GM12875 (cell line): ENCODE measurements around the gene ZNF23.

ENCODE experiments used
- H3K4me3 ChIP-seq: one replicate; pipeline ENCODE4 v1.5.1; 2011; ENCODE audit warnings: low read depth, low read length, control low read depth
- TF ChIP-seq, protein P1 (sequence below): IDR thresholded peaks from 2 replicates; pipeline ENCODE4 v1.5.1; 2011; ENCODE audit warnings: low read depth, mild to moderate bottlenecking, control low read depth, inconsistent platforms, low read length, moderate library complexity, borderline replicate concordance; ENCODE audit not compliant: insufficient read depth

ZNF23 gene

DNA sequence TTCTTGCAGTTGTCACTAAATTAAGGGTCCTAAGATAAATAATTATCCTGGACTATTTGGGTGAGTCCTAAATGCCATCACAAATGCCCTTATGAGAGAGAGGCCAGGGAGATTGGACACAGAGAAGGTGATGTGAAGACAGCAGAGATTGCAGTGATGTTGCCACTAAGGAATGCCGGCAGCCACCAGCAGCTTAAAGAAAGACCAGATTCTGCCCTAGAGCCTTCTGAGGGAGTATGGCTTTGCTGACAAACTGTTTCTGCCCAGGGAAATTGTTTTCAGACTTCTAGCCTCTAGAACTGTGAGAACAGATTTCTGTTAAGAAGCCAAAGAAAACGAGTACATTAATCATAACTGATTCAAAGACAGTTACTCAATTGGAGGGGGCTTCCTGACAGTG is 10.0 kb upstream of the ZNF23 start:
- H3K4me3 ChIP-seq, result no peak overlapping the region
- TF ChIP-seq, protein P1, sequence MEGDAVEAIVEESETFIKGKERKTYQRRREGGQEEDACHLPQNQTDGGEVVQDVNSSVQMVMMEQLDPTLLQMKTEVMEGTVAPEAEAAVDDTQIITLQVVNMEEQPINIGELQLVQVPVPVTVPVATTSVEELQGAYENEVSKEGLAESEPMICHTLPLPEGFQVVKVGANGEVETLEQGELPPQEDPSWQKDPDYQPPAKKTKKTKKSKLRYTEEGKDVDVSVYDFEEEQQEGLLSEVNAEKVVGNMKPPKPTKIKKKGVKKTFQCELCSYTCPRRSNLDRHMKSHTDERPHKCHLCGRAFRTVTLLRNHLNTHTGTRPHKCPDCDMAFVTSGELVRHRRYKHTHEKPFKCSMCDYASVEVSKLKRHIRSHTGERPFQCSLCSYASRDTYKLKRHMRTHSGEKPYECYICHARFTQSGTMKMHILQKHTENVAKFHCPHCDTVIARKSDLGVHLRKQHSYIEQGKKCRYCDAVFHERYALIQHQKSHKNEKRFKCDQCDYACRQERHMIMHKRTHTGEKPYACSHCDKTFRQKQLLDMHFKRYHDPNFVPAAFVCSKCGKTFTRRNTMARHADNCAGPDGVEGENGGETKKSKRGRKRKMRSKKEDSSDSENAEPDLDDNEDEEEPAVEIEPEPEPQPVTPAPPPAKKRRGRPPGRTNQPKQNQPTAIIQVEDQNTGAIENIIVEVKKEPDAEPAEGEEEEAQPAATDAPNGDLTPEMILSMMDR, result no peak

DNA sequence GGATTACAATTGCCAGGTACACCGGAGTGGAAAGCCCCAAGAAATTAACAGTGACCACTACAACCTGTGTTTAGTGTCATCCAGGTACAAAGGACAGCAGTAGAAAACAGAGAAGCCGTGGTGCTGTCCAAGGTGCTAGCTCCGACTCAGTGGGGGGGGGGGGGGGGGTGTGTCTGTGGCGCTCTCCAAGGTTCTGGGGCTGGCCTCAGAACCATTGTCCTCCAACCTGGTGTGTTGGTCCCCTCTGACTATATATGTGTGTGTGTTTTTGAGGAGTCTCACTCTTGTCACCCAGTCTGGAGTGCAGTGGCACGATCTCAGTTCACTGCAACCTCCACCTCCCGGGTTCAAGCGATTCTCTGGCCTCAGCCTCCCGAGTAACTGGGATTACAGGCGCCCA is 5.8 kb upstream of the ZNF23 start:
- TF ChIP-seq, protein P1, result no peak
- no peak overlapping the region for H3K4me3 ChIP-seq

DNA sequence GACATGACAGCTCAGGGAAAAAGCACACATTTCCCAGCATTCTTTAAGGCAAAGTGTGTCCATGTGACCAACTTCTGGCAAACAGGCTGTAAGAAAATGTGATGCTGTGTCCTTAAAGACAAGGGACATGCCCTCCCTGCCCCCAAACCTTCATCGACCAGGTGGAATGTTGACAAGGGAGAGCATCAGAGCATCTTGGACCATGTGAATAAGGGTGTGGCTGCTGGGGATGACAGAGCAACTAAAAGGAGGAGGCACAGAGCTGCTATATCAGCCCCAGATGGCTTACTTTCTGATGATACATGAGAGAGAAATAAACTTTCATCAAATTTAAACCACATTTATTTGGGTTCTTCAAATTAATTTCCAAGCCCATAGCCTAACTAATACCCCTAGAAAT is 2.2 kb upstream of the ZNF23 start:
- TF ChIP-seq, protein P1, result no peak
- H3K4me3 ChIP-seq, result no peak overlapping the region

DNA sequence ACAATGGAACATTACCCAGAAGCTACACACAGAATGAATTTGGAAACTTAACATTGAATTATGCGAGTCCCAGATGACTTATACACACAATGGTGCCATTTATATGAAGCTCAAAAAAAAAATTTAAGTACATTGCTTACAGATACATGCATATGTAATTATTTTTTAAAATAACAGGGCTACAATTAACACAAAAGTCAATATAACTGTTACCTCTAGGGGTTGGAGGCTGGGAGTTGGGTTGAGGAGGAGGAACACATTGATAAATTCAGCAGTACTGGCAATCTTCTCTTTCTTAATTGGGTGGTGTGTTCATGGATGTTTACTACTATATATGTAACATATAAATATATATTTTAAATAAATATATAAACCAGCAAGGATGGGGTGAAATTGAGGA is 1.1 kb downstream of the ZNF23 start:
- TF ChIP-seq, protein P1, result no peak
- H3K4me3 ChIP-seq, result no peak overlapping the region

DNA sequence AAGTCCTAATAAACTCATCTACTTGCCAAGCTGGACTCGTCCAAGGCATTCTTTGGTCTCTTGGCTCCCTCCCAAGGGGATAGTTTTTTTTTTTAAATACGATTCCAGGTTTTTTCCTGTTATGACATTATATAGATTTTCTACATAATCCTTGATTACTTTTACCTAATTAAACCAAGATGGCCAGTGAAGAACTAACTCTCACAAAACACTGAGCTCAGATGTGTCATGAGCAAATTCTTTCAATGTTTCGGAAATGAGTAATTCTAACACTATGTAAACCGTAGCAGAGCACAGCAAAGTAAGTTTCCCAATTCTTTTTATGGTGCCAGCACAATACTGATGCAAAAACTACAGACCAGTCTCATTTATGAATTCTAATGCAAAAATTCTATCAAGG is 1.8 kb downstream of the ZNF23 start:
- no peak overlapping the region for H3K4me3 ChIP-seq
- TF ChIP-seq, protein P1, result no peak

DNA sequence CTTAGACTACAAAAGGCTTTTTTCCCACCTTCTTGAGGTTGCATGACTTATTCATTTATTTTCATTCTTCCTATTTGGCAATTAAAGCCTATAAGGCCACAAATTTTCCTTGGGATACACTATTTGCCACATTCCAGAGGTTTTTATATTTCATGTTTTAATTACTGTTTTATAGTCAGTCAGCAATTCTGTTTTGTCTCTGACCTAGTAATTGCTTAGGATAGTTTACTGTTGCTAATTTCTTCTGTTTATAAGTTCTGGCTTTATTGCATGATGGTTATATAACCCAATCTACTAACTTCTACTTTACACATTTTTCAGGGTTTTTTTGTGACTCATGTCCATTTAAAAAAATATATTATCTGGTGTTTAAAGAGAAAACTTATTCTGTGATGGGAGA is 2.5 kb downstream of the ZNF23 start:
- TF ChIP-seq, protein P1, result no peak
- no peak overlapping the region for H3K4me3 ChIP-seq

DNA sequence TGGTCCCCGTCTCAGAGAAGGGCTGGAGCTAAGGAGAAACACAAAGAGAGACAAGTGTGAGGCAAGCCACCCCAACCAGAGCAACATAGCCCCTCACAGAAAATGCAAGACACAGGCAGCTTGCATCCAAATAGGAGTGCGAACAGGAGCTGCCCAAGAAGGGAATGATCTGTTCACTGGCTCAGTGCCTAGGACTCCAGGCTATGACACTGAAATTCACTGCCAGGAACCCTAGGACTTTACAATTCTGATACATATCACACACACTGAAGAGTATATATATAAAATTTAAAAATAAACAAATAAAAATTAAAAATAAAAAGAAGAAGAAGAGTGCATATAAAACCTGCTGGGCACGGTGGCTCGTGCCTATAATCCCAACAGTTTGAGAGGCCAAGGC is 5.2 kb downstream of the ZNF23 start:
- TF ChIP-seq, protein P1, result no peak
- no peak overlapping the region for H3K4me3 ChIP-seq
